H9 (cell line): ENCODE data around the gene CTNND1. TPM values are rescaled to one million over a fixed set of nuclear protein-coding genes. Genes with fewer than 3 reads are reported as not detected.

Experiments
- DNase-seq: peaks from one replicate; pipeline ENCODE4 v3.0.0-alpha.2; 2017
- H2AFZ ChIP-seq: one replicate; pipeline ENCODE4 v1.6.1; 2013; ENCODE audit warnings: mild to moderate bottlenecking, low read length, control low read depth, moderate library complexity
- H2AK5ac ChIP-seq: 2 replicates; pipeline ENCODE4 v1.6.1; 2013; ENCODE audit warnings: low read length, control low read depth, mixed read lengths; ENCODE audit not compliant: insufficient read length
- H2BK120ac ChIP-seq: one replicate; pipeline ENCODE4 v1.6.1; 2013; ENCODE audit warnings: low read depth, mild to moderate bottlenecking, low read length, control low read depth, inconsistent platforms; ENCODE audit not compliant: poor library complexity, severe bottlenecking
- H2BK12ac ChIP-seq: 2 replicates; pipeline ENCODE4 v1.6.1; 2013; ENCODE audit warnings: low read length, control low read depth, mixed read lengths, low read depth; ENCODE audit not compliant: insufficient read length
- H2BK15ac ChIP-seq: 2 replicates; pipeline ENCODE4 v1.6.1; 2013; ENCODE audit warnings: low read depth, low read length, control low read depth
- H2BK20ac ChIP-seq: one replicate; pipeline ENCODE4 v1.6.1; 2013; ENCODE audit warnings: low read depth, mild to moderate bottlenecking, low read length, control low read depth, inconsistent platforms; ENCODE audit not compliant: poor library complexity, severe bottlenecking
- H2BK5ac ChIP-seq: 2 replicates; pipeline ENCODE4 v1.6.1; 2013; ENCODE audit warnings: low read length, control low read depth, mixed read lengths; ENCODE audit not compliant: insufficient read length
- H3K14ac ChIP-seq: 2 replicates; pipeline ENCODE4 v1.6.1; 2013; ENCODE audit warnings: low read length, control low read depth; ENCODE audit not compliant: insufficient read depth
- H3K18ac ChIP-seq: 2 replicates; pipeline ENCODE4 v1.6.1; 2013; ENCODE audit warnings: low read depth, mild to moderate bottlenecking, mixed read lengths, low read length, control low read depth; ENCODE audit not compliant: insufficient read length
- H3K23ac ChIP-seq: 2 replicates; pipeline ENCODE4 v1.6.1; 2013; ENCODE audit warnings: low read length, control low read depth, mixed read lengths, low read depth; ENCODE audit not compliant: insufficient read length
- H3K23me2 ChIP-seq: 2 replicates; pipeline ENCODE4 v1.6.1; 2013; ENCODE audit warnings: low read depth, mild to moderate bottlenecking, mixed read lengths, low read length, control low read depth; ENCODE audit not compliant: insufficient read length, poor library complexity, severe bottlenecking
- H3K27ac ChIP-seq: 2 replicates; pipeline ENCODE4 v1.5.1; 2013; ENCODE audit warnings: low read length, control low read depth, mixed read lengths, low read depth; ENCODE audit not compliant: insufficient read length
- H3K27me3 ChIP-seq: 2 replicates; pipeline ENCODE4 v1.6.1; 2013; ENCODE audit warnings: low read length, control low read depth, inconsistent platforms; ENCODE audit not compliant: insufficient read depth
- H3K4ac ChIP-seq: 2 replicates; pipeline ENCODE4 v1.6.1; 2013; ENCODE audit warnings: low read depth, mild to moderate bottlenecking, control low read depth, inconsistent platforms, low read length, moderate library complexity
- H3K4me1 ChIP-seq: 2 replicates; pipeline ENCODE4 v1.6.1; 2013; ENCODE audit warnings: low read length, control low read depth, inconsistent platforms; ENCODE audit not compliant: insufficient read depth
- H3K4me2 ChIP-seq: 2 replicates; pipeline ENCODE4 v1.6.1; 2013; ENCODE audit warnings: low read length, control low read depth, mixed read lengths; ENCODE audit not compliant: insufficient read length, insufficient read depth
- H3K56ac ChIP-seq: 2 replicates; pipeline ENCODE4 v1.6.1; 2013; ENCODE audit warnings: low read depth, mild to moderate bottlenecking, mixed read lengths, low read length, control low read depth; ENCODE audit not compliant: insufficient read length
- H3K79me1 ChIP-seq: 2 replicates; pipeline ENCODE4 v1.6.1; 2013; ENCODE audit warnings: low read depth, mild to moderate bottlenecking, moderate library complexity, low read length, control low read depth, inconsistent platforms; ENCODE audit not compliant: insufficient read depth, poor library complexity, severe bottlenecking
- H3K79me2 ChIP-seq: 2 replicates; pipeline ENCODE4 v1.6.1; 2013; ENCODE audit warnings: low read length, control low read depth, inconsistent platforms; ENCODE audit not compliant: insufficient read depth
- H3K9ac ChIP-seq: 2 replicates; pipeline ENCODE4 v1.6.1; 2013; ENCODE audit warnings: low read length, control low read depth, mixed read lengths; ENCODE audit not compliant: insufficient read length; ENCODE audit errors: extremely low read depth
- H3K9me3 ChIP-seq: one replicate; pipeline ENCODE4 v1.6.1; 2013; ENCODE audit warnings: low read depth, low read length, inconsistent platforms; ENCODE audit not compliant: control insufficient read depth
- H3T11ph ChIP-seq: one replicate; pipeline ENCODE4 v1.6.1; 2013; ENCODE audit warnings: mild to moderate bottlenecking, low read length, control low read depth, inconsistent platforms
- H4K20me1 ChIP-seq: one replicate; pipeline ENCODE4 v1.6.1; 2013; ENCODE audit not compliant: control insufficient read depth, insufficient read length, insufficient read depth
- H4K5ac ChIP-seq: 2 replicates; pipeline ENCODE4 v1.6.1; 2013; ENCODE audit warnings: low read depth, mild to moderate bottlenecking, mixed read lengths, low read length, control low read depth; ENCODE audit not compliant: insufficient read length
- H4K8ac ChIP-seq: replicated peaks from 2 replicates; pipeline ENCODE4 v1.6.1; 2013; ENCODE audit warnings: low read length, control low read depth, mixed read lengths, low read depth; ENCODE audit not compliant: insufficient read length
- H4K91ac ChIP-seq: 2 replicates; pipeline ENCODE4 v1.6.1; 2013; ENCODE audit warnings: low read depth, mild to moderate bottlenecking, moderate library complexity, mixed read lengths, low read length, control low read depth; ENCODE audit not compliant: insufficient read length
- H3K27ac Mint-ChIP-seq, 3 experiments: 2 replicates in 2 of 3; 3 replicates in 1 of 3; pipeline ENCODE4 v1.8.0; 2020 to 2021; ENCODE audit warnings: mixed read lengths in 3 of 3, mild to moderate bottlenecking in 1 of 3, moderate library complexity in 1 of 3
- H3K27me3 Mint-ChIP-seq: 2 replicates; pipeline ENCODE4 v1.8.0; 2021; ENCODE audit warnings: low read depth, mild to moderate bottlenecking, moderate library complexity, mixed read lengths
- H3K36me3 Mint-ChIP-seq, 3 experiments: 2 replicates in 2 of 3; 3 replicates in 1 of 3; pipeline ENCODE4 v1.8.0; 2020 to 2021; ENCODE audit warnings: low read depth in 3 of 3, mixed read lengths in 3 of 3; ENCODE audit not compliant: insufficient read depth in 1 of 3
- H3K4me1 Mint-ChIP-seq, 2 experiments: 2 replicates each; pipeline ENCODE4 v1.8.0; 2020; ENCODE audit warnings: mixed read lengths in 2 of 2
- H3K4me3 Mint-ChIP-seq, 2 experiments: 2 replicates in 1 of 2; 3 replicates in 1 of 2; pipeline ENCODE4 v1.8.0; 2020 to 2021; ENCODE audit warnings: mild to moderate bottlenecking in 2 of 2, mixed read lengths in 2 of 2, moderate library complexity in 1 of 2
- H3K9me3 Mint-ChIP-seq, 2 experiments: 2 replicates in 1 of 2; 3 replicates in 1 of 2; pipeline ENCODE4 v1.8.0; 2020; ENCODE audit warnings: mild to moderate bottlenecking in 2 of 2, mixed read lengths in 2 of 2, moderate library complexity in 1 of 2
- CTCF ChIP-seq: fragments of 200-600 bp; sonication (generic); conservative IDR thresholded peaks from 3 replicates; pipeline ENCODE4 v1.8.0; 2021; ENCODE audit warnings: antibody characterized with exemption, mild to moderate bottlenecking
- WGBS: extraction: QIAGEN DNeasy Blood & Tissue Kit; methylation state at CpG from one replicate; pipeline ENCODE4 v1.1.7; 2013; ENCODE audit warnings: missing lambda C conversion rate, low lambda C conversion rate, mixed read lengths; ENCODE audit not compliant: insufficient read length; ENCODE audit errors: extremely low coverage; 5-methylcytosine and 5-hydroxymethylcytosine counted together
- total RNA-seq: library from RNA; stranded (reverse); gene quantifications from 2 replicates; pipeline ENCODE4 v1.2.1, GENCODE V29; 2021

CTNND1 gene
- total RNA-seq, 1 experiment from 2014 or later = 164 TPM

- no peak overlapping the region for H4K91ac ChIP-seq
- no peak overlapping the region; the same call in 1 of the 2 replicates for H3K14ac ChIP-seq
- no peak overlapping the region for H3K4ac ChIP-seq
- no peak overlapping the region for H3T11ph ChIP-seq
- H3K23ac ChIP-seq = no peak overlapping the region
- no peak for DNase-seq
- no peak overlapping the region for H4K8ac ChIP-seq
- H2BK120ac ChIP-seq = no peak overlapping the region
- no peak overlapping the region for H2BK20ac ChIP-seq
- 0 out of 5 replicates have a peak, but pooled peaks cover 0 to 3% of the 10 kb centered on the region in 2 experiments for H3K9me3 Mint-ChIP-seq
- H3K36me3 Mint-ChIP-seq = peaks cover 8 to 27% (median 17%) of the 10 kb centered on the region in 3 experiments; a peak in 6 of 7 replicates
- peak overlapping the region; percentile 79 to 91 (median 88); a peak in 6 of 7 replicates for H3K27ac Mint-ChIP-seq
- peak overlapping the region; percentile 92 for H3K4me2 ChIP-seq
- H3K9ac ChIP-seq = peak overlapping the region; percentile 99
- H3K27ac ChIP-seq = no peak overlapping the region
- H3K27me3 Mint-ChIP-seq = no peaks in the 10 kb centered on the region
- peaks cover 7% of the 10 kb centered on the region for H3K23me2 ChIP-seq
- H3K18ac ChIP-seq = no peak overlapping the region
- no peaks in the 10 kb centered on the region for H3K9me3 ChIP-seq
- no peaks in the 10 kb centered on the region for H3K27me3 ChIP-seq
- H2BK5ac ChIP-seq = no peak overlapping the region
- H3K56ac ChIP-seq = no peak overlapping the region
- H2AK5ac ChIP-seq = no peak overlapping the region
- WGBS = no CpG with 5 or more reads among the region's 1 CpG
- no peak overlapping the region for H2AFZ ChIP-seq
- H3K79me1 ChIP-seq = peaks cover 3% of the 10 kb centered on the region
- peak overlapping the region; percentile 93 to 96 for H3K4me3 Mint-ChIP-seq
- H3K4me1 Mint-ChIP-seq = peaks cover 37 to 39% of the 10 kb centered on the region in 2 experiments
- H2BK12ac ChIP-seq = no peak overlapping the region
- no peak overlapping the region for H4K5ac ChIP-seq
- no peaks in the 10 kb centered on the region for H4K20me1 ChIP-seq
- peaks cover 48% of the 10 kb centered on the region for H3K79me2 ChIP-seq
- TF ChIP-seq CTCF = peak; percentile 50; the same call in 2 of the 3 replicates
- H3K4me1 ChIP-seq = no peaks in the 10 kb centered on the region; the same call in 1 of the 2 replicates
- no peak overlapping the region for H2BK15ac ChIP-seq
These were observed 2.0 kb downstream of the CTNND1 start for GRCh38 chr11:57763568-57763967.
